NOMO-1 treated with DMSO at 0.1 percent for 48 hours (cell line): Measurements from ENCODE around the gene PDE4D.

ENCODE experiments used
- DNase-seq: peaks from one replicate; lab custom pipeline; 2025; ENCODE audit not compliant: unreplicated experiment; lab: John Stamatoyannopoulos, UW

Gene PDE4D

DNA sequence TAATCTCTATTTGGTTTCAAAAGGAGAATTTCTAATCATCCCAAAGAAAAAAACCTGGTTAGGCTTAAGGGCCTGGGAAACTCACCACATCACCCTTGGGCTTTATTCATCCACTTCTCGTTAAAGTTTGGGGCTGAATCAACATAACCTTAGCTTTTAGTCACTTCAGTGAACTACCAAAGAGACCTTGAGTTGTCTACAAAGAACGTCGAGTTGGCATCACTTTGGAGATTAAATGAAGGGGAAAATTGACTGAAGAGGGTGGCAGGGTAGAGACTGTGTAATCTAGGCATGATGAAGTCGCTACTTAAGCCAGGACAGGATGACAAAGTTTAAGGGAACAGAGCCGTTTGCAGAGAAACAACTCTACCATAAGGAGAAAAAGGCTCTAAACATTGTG lies 969.2 kb downstream of the PDE4D start:
- no peak for DNase-seq

DNA sequence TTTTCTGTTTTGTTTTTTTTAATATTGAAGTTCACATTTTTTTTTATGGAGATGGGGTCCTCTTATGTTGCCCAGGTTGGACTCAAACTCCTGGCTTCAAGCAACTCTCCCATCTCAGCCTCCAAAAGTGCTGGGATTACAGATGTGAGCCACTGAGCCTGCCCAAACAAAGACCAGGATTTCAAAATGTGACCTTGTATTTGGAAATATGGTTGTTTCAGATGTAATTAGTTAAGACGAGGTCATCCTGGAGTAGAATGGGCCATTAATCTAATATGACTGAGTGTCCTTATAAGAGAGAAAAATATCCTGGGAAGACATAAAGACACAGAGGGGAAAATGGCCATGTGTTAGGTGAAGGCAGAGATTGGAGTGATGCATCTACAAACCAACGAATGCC lies 970.2 kb downstream of the PDE4D start:
- DNase-seq: no peak

DNA sequence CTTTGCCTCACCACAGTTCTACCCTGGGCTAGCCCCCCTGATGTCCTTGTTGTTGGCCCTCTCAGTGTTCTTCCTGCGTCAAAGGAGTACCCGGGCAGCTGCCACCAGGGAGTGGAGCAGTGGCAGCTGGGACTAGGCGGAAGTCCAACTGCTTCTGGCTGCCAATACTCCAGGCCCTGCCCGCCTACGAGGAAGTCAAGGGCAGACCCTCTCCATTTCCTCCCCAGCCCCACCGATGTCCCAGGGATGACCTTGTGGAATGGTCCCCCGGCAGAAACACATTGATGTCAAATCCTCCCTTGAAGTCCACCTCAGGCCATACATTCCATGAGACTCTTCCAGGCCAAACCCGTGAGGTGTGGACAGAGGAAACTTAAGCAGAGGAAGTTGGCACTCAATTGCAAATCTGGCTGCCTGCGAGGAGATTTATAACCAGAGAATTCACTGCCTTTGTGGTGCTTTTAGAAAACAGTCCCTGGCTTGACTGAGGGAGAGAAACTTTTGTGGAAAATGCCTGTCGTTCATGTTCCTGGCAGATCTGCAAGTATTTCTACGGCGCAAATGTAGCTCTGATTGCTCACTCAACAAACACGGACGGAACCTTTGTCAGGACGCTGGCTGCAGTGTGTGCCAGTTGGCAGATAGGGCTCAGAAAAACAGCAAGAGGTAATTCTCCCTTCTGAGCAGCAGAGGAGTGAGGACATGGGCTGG lies 970.9 kb downstream of the PDE4D start:
- no peak for DNase-seq

- DNase-seq: no peak
Measured at GRCh38 chr5:58921159-58921558, 972.4 kb downstream of the PDE4D start.

- DNase-seq: no peak
Measured at GRCh38 chr5:58919833-58920232, 973.7 kb downstream of the PDE4D start.
